Liver (tissue), 9 donors: Measurements from ENCODE around the gene C19orf25. TPM values are rescaled to one million over a fixed set of nuclear protein-coding genes. Genes with fewer than 3 reads are reported as not detected.

ENCODE experiments used
- DNase-seq: peaks from one replicate; pipeline ENCODE4 v3.0.0-alpha.2; 2017; ENCODE audit warnings: low spot score
- H3K27ac ChIP-seq, 2 donors: one replicate each; pipeline ENCODE4 v1.7.0; 2013; ENCODE audit warnings: inconsistent platforms in 2 of 2, low read length in 2 of 2, control low read depth in 1 of 2, low read depth in 1 of 2, mild to moderate bottlenecking in 1 of 2
- H3K27me3 ChIP-seq, 4 donors: one replicate each; pipeline versions ENCODE4 v1.6.1 to v1.7.0; 2013; ENCODE audit warnings: low read length in 3 of 4, inconsistent platforms in 1 of 4, mild to moderate bottlenecking in 1 of 4, moderate library complexity in 1 of 4; ENCODE audit not compliant: control insufficient read depth in 4 of 4, insufficient read depth in 4 of 4
- H3K36me3 ChIP-seq, 4 donors: one replicate each; pipeline versions ENCODE4 v1.6.1 to v1.7.0; 2013; ENCODE audit warnings: low read length in 3 of 4, mild to moderate bottlenecking in 3 of 4, low read depth in 1 of 4, moderate library complexity in 1 of 4; ENCODE audit not compliant: control insufficient read depth in 4 of 4, insufficient read depth in 3 of 4
- H3K4me1 ChIP-seq, 4 donors: one replicate each; pipeline versions ENCODE4 v1.6.1 to v1.7.0; 2013; ENCODE audit warnings: low read length in 3 of 4, mild to moderate bottlenecking in 3 of 4, moderate library complexity in 1 of 4; ENCODE audit not compliant: control insufficient read depth in 4 of 4, insufficient read depth in 4 of 4
- H3K4me3 ChIP-seq, 3 donors: one replicate each; pipeline versions ENCODE4 v1.6.1 to v1.7.0; 2013; ENCODE audit warnings: low read length in 3 of 3, control low read depth in 1 of 3, low read depth in 1 of 3, mild to moderate bottlenecking in 1 of 3
- H3K9ac ChIP-seq, 2 donors: one replicate each; pipeline ENCODE4 v1.7.0; 2013; ENCODE audit warnings: low read length in 2 of 2, mild to moderate bottlenecking in 2 of 2, moderate library complexity in 2 of 2, control low read depth in 1 of 2, low read depth in 1 of 2
- H3K9me3 ChIP-seq, 4 donors: one replicate each; pipeline versions ENCODE4 v1.6.1 to v1.7.0; 2013; ENCODE audit warnings: low read length in 3 of 4; ENCODE audit not compliant: control insufficient read depth in 4 of 4
- CTCF ChIP-seq: fragments of 150-350 bp; IDR thresholded peaks from 2 replicates; pipeline ENCODE4 v1.5.1; 2017; ENCODE audit warnings: improper control_type of control experiment, low read depth, low read length; ENCODE audit not compliant: missing input control
- EGR1 ChIP-seq, 2 donors: IDR thresholded peaks; 2 replicates each; pipeline ENCODE4 v1.6.1; 2016 to 2018; ENCODE audit warnings: antibody characterized with exemption in 2 of 2, low read depth in 2 of 2
- FOXA1 ChIP-seq: IDR thresholded peaks from 2 replicates; pipeline ENCODE4 v1.6.1; 2016; ENCODE audit warnings: antibody characterized with exemption
- GABPA ChIP-seq, 2 donors: IDR thresholded peaks in 1 of 2; conservative IDR thresholded peaks in 1 of 2; 2 replicates each; pipeline ENCODE4 v1.6.1; 2016; ENCODE audit warnings: antibody characterized with exemption in 2 of 2, mild to moderate bottlenecking in 1 of 2, moderate library complexity in 1 of 2
- HNF4A ChIP-seq, 2 donors: conservative IDR thresholded peaks; 2 replicates each; pipeline ENCODE4 v1.6.1; 2016; ENCODE audit warnings: antibody characterized with exemption in 2 of 2, mild to moderate bottlenecking in 2 of 2
- HNF4G ChIP-seq: IDR thresholded peaks from 2 replicates; pipeline ENCODE4 v1.6.1; 2016; ENCODE audit warnings: antibody characterized with exemption
- JUND ChIP-seq, 2 donors: IDR thresholded peaks; 2 replicates each; pipeline ENCODE4 v1.6.1; 2016; ENCODE audit warnings: antibody characterized with exemption in 2 of 2
- MAX ChIP-seq: IDR thresholded peaks from 2 replicates; pipeline ENCODE4 v1.6.1; 2016; ENCODE audit warnings: antibody characterized with exemption
- NR2F2 ChIP-seq: IDR thresholded peaks from 2 replicates; pipeline ENCODE4 v1.6.1; 2016; ENCODE audit warnings: antibody characterized with exemption
- REST ChIP-seq: IDR thresholded peaks from 2 replicates; pipeline ENCODE4 v1.6.1; 2016; ENCODE audit warnings: antibody characterized with exemption, mild to moderate bottlenecking
- RXRA ChIP-seq, 2 donors: IDR thresholded peaks; 2 replicates each; pipeline ENCODE4 v1.6.1; 2017 to 2018; ENCODE audit warnings: antibody characterized with exemption in 2 of 2, mild to moderate bottlenecking in 1 of 2
- SP1 ChIP-seq: IDR thresholded peaks from 2 replicates; pipeline ENCODE4 v1.6.1; 2018; ENCODE audit warnings: antibody characterized with exemption, mild to moderate bottlenecking
- YY1 ChIP-seq: IDR thresholded peaks from 2 replicates; pipeline ENCODE4 v1.6.1; 2016; ENCODE audit warnings: antibody characterized with exemption, mild to moderate bottlenecking
- ZBTB33 ChIP-seq: IDR thresholded peaks from 2 replicates; pipeline ENCODE4 v1.6.1; 2016; ENCODE audit warnings: antibody characterized with exemption
- WGBS: extraction: QIAGEN DNeasy Blood & Tissue Kit; methylation state at CpG from one replicate; pipeline ENCODE4 v1.1.7; 2013; 5-methylcytosine and 5-hydroxymethylcytosine counted together
- polyA plus RNA-seq, 2 donors: library from polyadenylated mRNA; stranded (reverse) in 1 of 2; unstranded in 1 of 2; fragments of 200-250 nt in 1 of 2; fragments of >200 nt in 1 of 2; fragmentation: Nextera tagmentation in 1 of 2; extraction: Ambion mirVana in 1 of 2; gene quantifications; one replicate each; pipeline versions ENCODE4 v1.2.1 to v1.2.3, GENCODE V29; 2013 to 2015
- total RNA-seq, 2 donors: library from RNA; depleted of rRNA; stranded (reverse); fragments of >200 nt; gene quantifications; one replicate each; pipeline ENCODE4 v1.2.3, GENCODE V29; 2014
- donor health status: healthy.
- donor health status: healthy.
- donor health status: healthy.
- donor health status: healthy.
- donor health status: healthy.

Gene C19orf25
- total and polyA plus RNA-seq, 4 donors, result 15.1 to 19.8 (median 18.5) TPM

- WGBS, result 3% methylated on average over 73 of the region's 73 CpGs
- Histone ChIP-seq H3K27me3 (no peaks in the 10 kb centered on the region), H3K27ac (peak within 1 kb of the TSS; percentile 87 to 91), H3K9me3 (no peaks in the 10 kb centered on the region), H3K4me3 (peak within 1 kb of the TSS; percentile 65 to 87 (median 77)), H3K4me1 (peaks cover 9 to 32% (median 19%) of the 10 kb centered on the region in 4 donors), H3K36me3 (peaks cover 0 to 2% (median 0%) of the 10 kb centered on the region in 4 donors), H3K9ac (peak within 1 kb of the TSS; percentile 66 to 70)
- DNase-seq, result no peak
- TF ChIP-seq EGR1 (IDR thresholded peaks at IDR 0.05; ENCODE audit: low read depth in 2 of 2) (peak in 1 of 2 donors; percentile 74), HNF4G (no peak), FOXA1 (no peak), REST (no peak), CTCF (no peak), ZBTB33 (no peak)
These were observed 12.3 kb upstream of the C19orf25 start, which contains the start of gene REEP6 for GRCh38 chr19:1491114-1491848. Gene REEP6, plus strand, starts transcription at chr19:1491181. Its CDS starts 89 bp downstream, at chr19:1491270.

- under 1% methylated on average over 74 of the region's 74 CpGs for WGBS
- H3K9ac ChIP-seq, result peak within 1 kb of the TSS; percentile 31 to 66
- peak in 1 of 2 donors; percentile 24 for TF ChIP-seq EGR1 (IDR thresholded peaks at IDR 0.05; ENCODE audit: low read depth in 2 of 2)
- TF ChIP-seq SP1, result peak; percentile 91
- TF ChIP-seq HNF4A (conservative IDR thresholded peaks at IDR 0.05), result peak in 1 of 2 donors; percentile 2
- TF ChIP-seq JUND (IDR thresholded peaks at IDR 0.05), result peak in 1 of 2 donors; percentile 28
- TF ChIP-seq NR2F2, result peak; percentile 56
- no peak for TF ChIP-seq MAX
- TF ChIP-seq YY1, result peak; percentile 57
- TF ChIP-seq RXRA (IDR thresholded peaks at IDR 0.05), result peak; percentile 81 to 82
- TF ChIP-seq HNF4G, result no peak
- peak; percentile 18 for TF ChIP-seq REST
- peak in 1 of 2 donors; percentile 54 for TF ChIP-seq GABPA (IDR thresholded peaks at IDR 0.05 in 1 of 2, conservative IDR thresholded peaks at IDR 0.05 in 1 of 2)
- no peak for TF ChIP-seq CTCF
These were observed 11.5 kb upstream of the C19orf25 start, which contains the start of gene PCSK4 for GRCh38 chr19:1490311-1491113. Gene PCSK4, minus strand, starts transcription at chr19:1490350. Its CDS starts 4 bp downstream, at chr19:1490346.

More at GRCh38 chr19:1490311-1491113, 11.5 kb upstream of the C19orf25 start, which contains the start of gene PCSK4:
- Histone ChIP-seq H3K27ac (peak within 1 kb of the TSS; percentile 87 to 91), H3K36me3 (no peaks in the 10 kb centered on the region), H3K9me3 (no peaks in the 10 kb centered on the region), H3K27me3 (no peaks in the 10 kb centered on the region), H3K4me3 (peak within 1 kb of the TSS; percentile 65 to 87 (median 77)), H3K4me1 (peaks cover 6 to 32% (median 18%) of the 10 kb centered on the region in 4 donors)
- DNase-seq, result peak; percentile 100
